Calu3 (cell line): ENCODE data around the gene ZNF174. TPM values are rescaled to one million over a fixed set of nuclear protein-coding genes. Genes with fewer than 3 reads are reported as not detected.

ENCODE experiments used
- BruUV-seq: library from RNA; stranded (reverse); fragments of 400-500 nt; replicated peaks from 2 replicates; lab custom pipeline; 2021; lab: Mats Ljungman, UMichigan
- CTCF ChIA-PET: fragments of 300-600 bp; sonication (Branson Sonifier 250); formaldehyde crosslinking; loops from one replicate; lab custom pipeline; 2022; ENCODE audit warnings: antibody characterized with exemption; lab: Charles Lee
- DNase-seq: peaks from one replicate; pipeline ENCODE4 v3.0.0; 2022
- H3K27ac Mint-ChIP-seq: one replicate; pipeline ENCODE4 v1.8.0; 2022; ENCODE audit warnings: mixed read lengths; ENCODE audit not compliant: unreplicated experiment
- H3K27me3 Mint-ChIP-seq: one replicate; pipeline ENCODE4 v1.8.0; 2022; ENCODE audit warnings: mixed read lengths; ENCODE audit not compliant: unreplicated experiment
- H3K36me3 Mint-ChIP-seq: one replicate; pipeline ENCODE4 v1.8.0; 2022; ENCODE audit warnings: mild to moderate bottlenecking, moderate library complexity, mixed read lengths; ENCODE audit not compliant: insufficient read depth, unreplicated experiment
- H3K4me1 Mint-ChIP-seq: one replicate; pipeline ENCODE4 v1.8.0; 2022; ENCODE audit warnings: mild to moderate bottlenecking, low read depth, mixed read lengths; ENCODE audit not compliant: unreplicated experiment
- H3K4me3 Mint-ChIP-seq: one replicate; pipeline ENCODE4 v1.8.0; 2022; ENCODE audit warnings: mild to moderate bottlenecking, low read depth, moderate library complexity, mixed read lengths; ENCODE audit not compliant: unreplicated experiment
- H3K9me3 Mint-ChIP-seq: one replicate; pipeline ENCODE4 v1.8.0; 2022; ENCODE audit warnings: low read depth, mixed read lengths; ENCODE audit not compliant: unreplicated experiment
- CTCF ChIP-seq: fragments of 200-600 bp; IDR thresholded peaks from one replicate; pipeline ENCODE4 v1.8.0; 2022; ENCODE audit warnings: antibody characterized with exemption; ENCODE audit not compliant: unreplicated experiment
- intact Hi-C: fragments of 100-400 bp; cut with micrococcal nuclease; formaldehyde crosslinking; loops from one replicate; pipeline ENCODE4 v1.10.0; 2022; ENCODE audit not compliant: unreplicated experiment
- total RNA-seq: library from RNA; stranded (reverse); gene quantifications from 2 replicates; pipeline ENCODE4 v1.2.3, GENCODE V29; 2022

ZNF174 gene
- total RNA-seq, 1 experiment from 2014 or later = 13.8 TPM

GRCh38 chr16:3362931-3363330 is 38.1 kb upstream of the ZNF174 start:
- BruUV-seq = no TSS peak
- CTCF ChIA-PET = no interaction called here
- intact Hi-C loops = no loop called here
- no peak overlapping the region for H3K4me3 Mint-ChIP-seq
- TF ChIP-seq CTCF = no peak
- no peak overlapping the region for H3K27ac Mint-ChIP-seq
- no peak for DNase-seq
- peaks cover 4% of the 10 kb centered on the region for H3K36me3 Mint-ChIP-seq
- peaks cover 3% of the 10 kb centered on the region for H3K9me3 Mint-ChIP-seq
- H3K27me3 Mint-ChIP-seq = peaks cover 22% of the 10 kb centered on the region
- no peaks in the 10 kb centered on the region for H3K4me1 Mint-ChIP-seq

DNA sequence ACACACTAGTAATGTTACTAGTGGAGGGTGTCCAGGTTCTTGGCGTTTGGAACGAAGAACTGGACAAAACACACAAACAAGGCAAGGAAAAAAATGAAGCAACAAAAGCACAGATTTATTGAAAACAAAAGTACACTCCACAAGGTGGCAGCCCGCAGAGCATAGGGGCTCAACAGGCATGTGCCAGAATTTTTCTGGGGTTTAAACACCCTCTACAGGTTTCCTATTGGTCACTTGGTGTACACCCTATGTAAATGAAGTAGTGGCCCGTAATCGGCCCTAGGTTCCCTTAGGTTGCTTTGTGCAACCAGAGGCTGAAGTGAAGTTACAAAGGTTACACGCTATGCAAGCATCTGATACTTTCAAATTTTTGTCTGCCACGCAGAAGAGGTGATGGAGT is 37.2 kb upstream of the ZNF174 start:
- Mint-ChIP-seq H3K27ac (no peak overlapping the region), H3K4me1 (no peaks in the 10 kb centered on the region), H3K4me3 (no peak overlapping the region), H3K9me3 (peaks cover 3% of the 10 kb centered on the region), H3K27me3 (peaks cover 22% of the 10 kb centered on the region), H3K36me3 (peaks cover 4% of the 10 kb centered on the region)
- no peak for DNase-seq
- CTCF ChIA-PET = no interaction called here
- TF ChIP-seq CTCF = no peak
- intact Hi-C loops = no loop called here
- no TSS peak for BruUV-seq

DNA sequence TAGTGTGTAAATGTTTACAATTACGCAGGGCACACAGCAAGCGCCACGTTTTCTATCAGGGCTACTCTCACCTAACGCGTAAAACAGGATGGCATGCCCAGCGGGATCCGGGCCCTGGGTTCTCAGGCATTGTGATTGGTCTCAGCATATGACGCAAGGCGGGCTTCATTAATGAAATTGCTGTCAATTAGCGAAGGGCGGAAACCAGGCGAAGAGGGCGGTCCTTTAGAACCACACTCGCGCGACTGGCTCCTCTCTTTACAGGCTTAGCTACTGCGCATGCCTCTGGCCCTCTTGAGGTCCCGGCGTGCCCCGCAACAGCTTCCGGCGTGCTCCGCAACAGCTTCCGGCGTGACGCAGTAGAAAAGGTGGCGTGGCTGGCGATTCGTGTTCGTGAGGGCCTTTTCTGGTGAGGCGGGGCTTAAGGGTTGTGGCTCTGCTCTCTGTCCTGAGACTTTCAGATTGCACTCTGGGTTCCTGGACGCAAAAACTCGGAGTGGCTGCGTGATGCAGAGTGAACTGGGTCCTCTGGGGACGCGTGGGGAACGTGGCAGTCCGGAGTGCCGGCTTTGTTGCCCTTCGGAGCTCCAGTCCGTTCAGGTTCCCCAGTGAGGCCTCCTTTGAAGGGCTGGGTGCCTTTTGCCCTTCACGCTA is 36.1 kb upstream of the ZNF174 start:
- peaks cover 4% of the 10 kb centered on the region for H3K36me3 Mint-ChIP-seq
- peak overlapping the region; percentile 29 for H3K4me3 Mint-ChIP-seq
- DNase-seq = peak; percentile 73
- peaks cover 3% of the 10 kb centered on the region for H3K9me3 Mint-ChIP-seq
- H3K4me1 Mint-ChIP-seq = no peaks in the 10 kb centered on the region
- intact Hi-C loops = no loop called here
- peaks cover 15% of the 10 kb centered on the region for H3K27me3 Mint-ChIP-seq
- BruUV-seq = no TSS peak
- H3K27ac Mint-ChIP-seq = no peak overlapping the region
- no peak for TF ChIP-seq CTCF
- CTCF ChIA-PET = interaction anchor here (0.6 to 0.9 kb wide), 2 partner anchors 30 to 36 kb away, joined by 3 to 5 read pairs; partner anchors contain the start of genes ZNF174 and ZSCAN32

- H3K9me3 Mint-ChIP-seq = no peaks in the 10 kb centered on the region
- no peak overlapping the region for H3K4me3 Mint-ChIP-seq
- no TSS peak for BruUV-seq
- peaks cover 4% of the 10 kb centered on the region for H3K36me3 Mint-ChIP-seq
- H3K27me3 Mint-ChIP-seq = no peaks in the 10 kb centered on the region
- DNase-seq = no peak
- TF ChIP-seq CTCF = no peak
- CTCF ChIA-PET = no interaction called here
- no peaks in the 10 kb centered on the region for H3K4me1 Mint-ChIP-seq
- intact Hi-C loops = no loop called here
- no peak overlapping the region for H3K27ac Mint-ChIP-seq
Measured at GRCh38 chr16:3369073-3369472, 31.9 kb upstream of the ZNF174 start.
